Stimulated activated CD4-positive, alpha-beta T cell treated with anti-CD3 and anti-CD28 coated beads, TNF-alpha, amount 100 ng/mL, for 24 hours (primary cell): Measurements from ENCODE around the gene SMURF1.
A peak's percentile ranks its signal among the peaks of the same experiment; 100 is the strongest.

ENCODE experiments used
- DNase-seq, 3 experiments: peaks; one replicate each; pipeline ENCODE4 v3.0.0-alpha.2; 2020; ENCODE audit warnings: low read depth in 3 of 3

Gene SMURF1

DNA sequence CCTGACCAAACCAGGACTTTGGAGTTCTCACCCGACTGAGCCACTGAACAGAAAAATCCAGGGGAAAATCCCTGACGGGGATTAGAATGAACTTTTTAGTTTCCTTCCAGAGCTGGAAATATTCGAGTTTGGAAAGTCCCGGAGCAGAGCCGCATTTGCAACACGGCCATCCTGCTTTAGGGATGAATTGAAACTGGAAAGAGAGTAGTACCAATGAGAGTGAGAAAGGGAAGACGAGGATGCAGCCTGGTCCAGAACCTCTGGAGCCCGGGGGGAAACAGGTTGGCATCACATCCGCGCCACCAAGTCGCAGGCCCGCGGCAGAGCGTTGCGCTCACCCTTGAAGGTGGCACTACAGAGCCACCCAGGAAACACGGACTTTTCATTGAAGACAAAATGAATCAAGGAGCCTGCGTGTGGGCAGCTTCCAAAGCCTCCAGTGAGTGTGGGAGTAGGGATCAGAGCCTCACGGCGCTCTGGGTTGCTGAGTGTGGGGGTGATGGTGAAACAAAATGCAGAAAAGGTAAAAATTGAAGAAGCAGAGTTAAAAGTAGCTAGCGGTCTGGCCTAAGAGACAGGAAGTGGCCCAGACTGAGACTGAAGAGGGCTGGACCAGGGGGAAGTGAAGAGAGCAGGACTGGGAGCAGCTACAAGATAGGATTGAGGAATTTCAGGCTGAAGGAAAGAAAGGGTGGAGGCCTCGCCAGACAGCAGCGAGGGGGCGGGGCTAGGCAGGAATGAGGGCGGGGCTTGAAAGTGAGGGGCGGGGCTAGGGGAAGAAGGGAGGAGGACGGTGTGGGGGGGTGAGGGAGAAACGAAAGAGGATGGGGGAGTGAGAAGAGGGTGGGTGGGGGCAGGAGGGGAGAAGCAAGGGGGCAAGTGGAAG is 1.8 kb downstream of the SMURF1 start:
- DNase-seq, result peak; percentile 32 to 64 (median 38)

DNA sequence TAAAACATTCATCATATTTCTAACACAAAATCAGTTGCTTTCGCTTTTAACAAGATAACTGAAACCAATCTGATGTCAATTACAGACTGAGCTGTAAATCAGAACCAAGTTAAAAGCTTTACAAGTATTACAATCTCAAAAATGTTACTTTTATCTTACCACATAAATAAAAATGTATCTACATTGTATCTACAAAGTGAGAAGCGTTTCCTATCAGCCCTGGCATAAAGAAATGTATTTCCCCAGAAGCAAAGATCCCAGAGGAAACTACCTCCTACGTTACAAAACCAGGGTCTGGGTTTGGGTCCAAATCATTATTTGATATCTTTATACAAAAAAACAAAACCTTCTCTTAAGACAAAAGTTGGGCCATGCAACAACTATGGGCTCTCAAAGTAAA is 2.6 kb downstream of the SMURF1 start:
- DNase-seq, result no peak

DNA sequence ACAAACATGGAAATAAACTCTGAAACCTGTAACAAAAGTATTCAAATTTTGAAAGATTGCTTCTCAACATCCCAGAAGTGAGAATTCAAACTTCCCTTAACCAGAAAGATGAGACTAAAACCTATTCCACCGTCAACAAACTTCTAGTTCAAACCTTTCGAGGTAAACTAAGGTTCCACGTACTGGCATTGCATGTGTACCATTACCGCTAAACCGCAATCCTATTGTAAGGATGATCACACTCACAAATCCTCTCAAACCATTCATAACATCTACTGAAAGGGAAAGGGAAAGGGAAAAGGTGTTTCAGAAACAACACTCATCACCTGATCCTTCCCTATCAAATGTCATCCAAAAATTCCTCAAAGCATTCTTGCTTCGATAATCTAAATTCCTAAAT is 3.1 kb downstream of the SMURF1 start:
- no peak for DNase-seq

DNA sequence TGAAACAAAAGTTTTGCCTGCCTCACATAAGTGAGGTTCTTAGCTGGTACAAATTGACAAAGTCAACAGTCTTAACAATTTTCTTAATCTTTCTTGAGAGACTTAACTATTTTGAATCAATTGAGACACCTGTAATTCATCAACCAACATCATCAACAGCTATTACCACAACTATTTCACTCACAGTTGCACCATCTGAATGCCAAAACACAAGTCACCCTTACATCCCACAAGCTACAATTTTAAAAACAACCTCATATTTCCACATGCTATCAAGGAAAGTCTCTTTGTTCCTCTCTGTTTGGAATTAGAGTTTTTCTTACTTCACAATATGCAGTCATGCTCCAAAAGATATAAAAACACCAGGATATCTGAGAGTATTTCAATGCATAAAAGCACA is 4.9 kb downstream of the SMURF1 start:
- no peak for DNase-seq

DNA sequence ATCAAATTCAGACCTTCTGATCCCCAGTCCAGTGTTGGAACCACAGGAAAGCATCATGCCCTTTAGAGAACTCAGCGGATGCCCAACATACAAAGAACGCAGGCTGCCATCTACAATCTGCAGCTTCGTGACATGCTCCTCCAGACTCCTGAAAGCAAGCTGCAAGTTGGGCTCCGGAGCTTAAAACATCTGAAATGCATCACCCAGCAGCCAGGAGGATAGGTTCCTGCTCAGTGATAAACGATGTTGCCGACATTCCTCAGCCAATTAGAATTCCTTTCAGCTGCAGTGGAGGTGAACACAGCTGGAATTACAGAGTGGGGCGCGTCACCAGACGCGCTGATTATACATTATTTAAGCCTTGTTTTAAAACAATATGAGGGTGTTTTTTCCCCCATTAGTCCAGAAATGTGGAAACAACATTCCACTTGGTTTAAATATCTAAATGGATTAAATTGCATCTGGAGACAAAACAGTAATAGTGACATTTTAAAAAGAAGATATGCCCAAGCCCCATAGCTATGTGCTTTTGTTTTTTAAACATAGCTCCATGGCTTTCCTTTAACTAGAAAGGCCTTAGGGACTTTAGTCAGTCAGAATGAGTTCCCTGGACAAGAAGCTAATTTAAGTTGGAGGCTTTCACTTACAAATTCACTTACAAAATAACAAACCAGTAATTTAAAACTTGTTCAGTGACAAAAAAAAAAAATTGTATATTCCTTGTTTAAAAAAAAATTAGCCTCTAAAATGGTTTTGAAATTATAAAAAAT is 6.3 kb downstream of the SMURF1 start:
- DNase-seq, result no peak

DNA sequence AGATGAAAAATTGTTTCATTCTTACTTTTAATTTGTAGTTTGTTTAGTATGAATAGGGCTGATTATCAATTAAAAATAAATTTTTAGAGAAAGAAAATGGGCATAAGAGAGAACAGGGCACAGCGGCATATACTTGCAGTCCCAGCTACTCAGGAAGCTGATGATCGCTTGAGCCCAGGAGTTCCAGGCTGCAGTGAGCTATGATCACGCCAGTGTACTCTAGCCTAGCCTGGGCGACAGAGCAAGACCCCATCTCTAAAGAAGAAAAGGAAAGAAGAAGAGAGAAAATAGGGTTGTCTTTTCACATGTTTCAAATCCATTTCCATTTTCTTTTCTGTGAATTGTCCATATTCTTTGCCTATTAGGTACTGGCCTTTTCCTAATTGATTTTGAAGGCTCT is 8.0 kb downstream of the SMURF1 start:
- no peak for DNase-seq

DNA sequence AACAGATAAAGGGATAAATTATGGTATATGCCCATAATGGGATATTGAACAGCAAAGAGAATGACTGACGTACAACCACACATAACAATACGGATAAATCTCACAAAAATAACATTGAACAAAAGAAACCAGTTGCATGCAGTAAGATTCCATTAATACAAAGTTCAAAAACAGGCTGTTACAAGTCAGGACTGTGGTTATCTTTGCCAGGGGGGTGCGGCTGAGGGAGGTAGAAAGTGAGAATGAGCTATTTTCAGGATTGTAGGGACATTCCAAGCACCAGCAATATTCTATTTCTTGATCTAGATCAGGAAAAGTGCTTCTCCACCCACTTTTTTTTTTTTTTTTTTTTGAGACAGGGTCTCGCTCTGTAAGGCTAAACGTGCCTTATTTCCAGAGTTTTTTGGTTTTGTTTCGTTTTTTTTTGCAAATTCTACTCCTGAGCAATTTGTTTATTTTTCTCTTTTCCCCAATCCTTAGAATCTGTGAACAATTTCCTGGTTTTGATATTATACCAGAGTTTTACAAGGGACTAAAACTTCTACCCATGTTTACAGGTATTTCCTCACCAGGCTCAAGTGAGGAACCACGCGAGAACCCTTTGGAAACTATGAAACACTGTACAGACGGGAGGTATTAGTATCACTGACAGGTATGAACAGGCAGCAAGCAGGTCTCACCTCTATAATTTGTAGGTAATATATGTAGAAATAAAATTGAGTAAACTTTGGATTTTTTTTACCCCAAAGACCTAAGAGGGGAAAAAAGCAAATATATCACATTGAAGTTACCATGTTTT is 9.9 kb downstream of the SMURF1 start:
- no peak for DNase-seq

DNA sequence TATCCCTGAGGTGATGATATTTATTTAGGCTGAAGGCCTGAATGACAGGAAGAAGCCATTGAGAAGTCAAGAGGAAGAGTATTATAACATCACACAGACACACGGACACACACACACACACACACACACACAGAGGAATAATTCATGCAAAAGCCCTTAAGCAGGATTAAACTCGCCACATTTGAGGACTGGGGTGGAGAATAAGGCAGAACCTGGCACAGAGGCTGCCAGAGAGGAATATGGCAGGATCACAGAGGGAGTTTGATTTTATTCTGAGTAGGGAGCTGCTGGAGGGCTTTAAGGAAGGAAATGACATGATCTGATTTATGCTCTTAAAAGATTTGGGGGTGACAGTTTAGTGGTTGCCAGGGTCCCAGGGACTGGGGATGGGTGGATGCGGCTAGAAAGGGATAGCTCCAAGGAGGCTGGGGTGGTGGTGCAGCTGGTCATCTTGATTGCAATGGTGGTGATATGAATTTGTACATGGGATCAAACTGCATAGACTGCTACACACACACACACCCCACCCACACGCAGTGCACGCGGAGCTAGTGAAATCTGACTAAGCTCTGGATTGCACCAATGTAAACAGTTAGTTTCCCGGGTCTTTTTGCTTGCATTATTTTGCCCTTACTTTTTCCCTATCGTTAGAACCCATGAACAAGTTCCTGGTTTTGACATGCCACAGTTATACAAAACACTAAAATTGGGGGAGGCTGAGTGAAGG is 11.2 kb downstream of the SMURF1 start:
- DNase-seq, result no peak

DNA sequence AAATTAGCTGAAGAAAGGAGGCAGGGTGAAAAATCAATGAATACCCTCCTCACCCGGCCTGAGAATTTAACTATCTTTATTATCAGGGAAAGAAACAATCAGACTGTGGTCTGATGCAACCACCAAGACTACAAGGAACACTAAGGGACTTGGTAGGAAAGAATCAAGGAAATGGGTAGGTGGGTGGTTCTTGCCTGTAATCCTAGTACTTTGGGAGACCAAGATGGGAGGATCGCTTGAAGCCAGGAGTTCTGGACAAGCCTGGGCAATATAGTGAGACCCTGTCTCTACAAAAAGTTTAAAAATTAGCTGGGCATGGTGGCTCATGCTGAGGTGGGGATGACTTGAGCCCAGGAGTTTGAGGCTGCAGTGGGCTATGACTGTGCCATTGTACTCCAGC is 12.6 kb downstream of the SMURF1 start:
- DNase-seq, result no peak

DNA sequence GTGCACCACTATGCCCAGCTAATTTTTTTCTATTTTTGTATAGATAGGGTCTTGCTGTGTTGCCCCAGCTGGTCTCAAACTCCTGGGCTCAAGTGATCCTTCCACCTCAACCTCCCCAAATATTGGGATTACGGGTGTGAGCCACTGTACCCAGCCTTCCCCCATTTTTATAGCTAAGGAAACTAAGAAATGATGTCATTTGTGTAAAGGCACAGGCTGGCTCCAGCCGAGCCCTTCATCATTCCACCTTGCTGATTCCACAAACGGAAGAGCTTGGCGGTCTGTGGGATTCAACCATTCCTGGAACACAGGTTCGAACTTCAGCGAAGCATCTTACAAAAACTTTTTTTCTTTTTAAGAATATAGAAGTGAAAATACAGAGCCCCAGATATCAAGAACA is 14.4 kb downstream of the SMURF1 start:
- DNase-seq, result no peak

DNA sequence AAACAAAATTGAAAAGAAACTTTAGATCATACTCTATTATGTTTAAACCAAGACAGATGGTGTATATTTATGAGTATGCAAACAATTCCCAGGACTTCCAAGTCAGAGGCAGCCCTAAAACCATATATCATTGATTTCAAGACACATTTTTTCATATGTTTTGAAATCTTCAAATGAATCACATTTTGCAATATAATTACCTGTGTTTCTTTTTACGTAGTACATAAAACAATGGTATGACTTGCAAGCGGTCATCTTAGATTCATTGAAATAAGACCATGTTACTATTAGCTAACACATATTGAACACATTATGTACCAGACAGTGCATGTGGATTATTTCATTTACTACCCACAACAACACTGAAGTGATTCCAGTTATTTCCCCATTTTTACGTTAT is 14.9 kb downstream of the SMURF1 start:
- no peak for DNase-seq

DNA sequence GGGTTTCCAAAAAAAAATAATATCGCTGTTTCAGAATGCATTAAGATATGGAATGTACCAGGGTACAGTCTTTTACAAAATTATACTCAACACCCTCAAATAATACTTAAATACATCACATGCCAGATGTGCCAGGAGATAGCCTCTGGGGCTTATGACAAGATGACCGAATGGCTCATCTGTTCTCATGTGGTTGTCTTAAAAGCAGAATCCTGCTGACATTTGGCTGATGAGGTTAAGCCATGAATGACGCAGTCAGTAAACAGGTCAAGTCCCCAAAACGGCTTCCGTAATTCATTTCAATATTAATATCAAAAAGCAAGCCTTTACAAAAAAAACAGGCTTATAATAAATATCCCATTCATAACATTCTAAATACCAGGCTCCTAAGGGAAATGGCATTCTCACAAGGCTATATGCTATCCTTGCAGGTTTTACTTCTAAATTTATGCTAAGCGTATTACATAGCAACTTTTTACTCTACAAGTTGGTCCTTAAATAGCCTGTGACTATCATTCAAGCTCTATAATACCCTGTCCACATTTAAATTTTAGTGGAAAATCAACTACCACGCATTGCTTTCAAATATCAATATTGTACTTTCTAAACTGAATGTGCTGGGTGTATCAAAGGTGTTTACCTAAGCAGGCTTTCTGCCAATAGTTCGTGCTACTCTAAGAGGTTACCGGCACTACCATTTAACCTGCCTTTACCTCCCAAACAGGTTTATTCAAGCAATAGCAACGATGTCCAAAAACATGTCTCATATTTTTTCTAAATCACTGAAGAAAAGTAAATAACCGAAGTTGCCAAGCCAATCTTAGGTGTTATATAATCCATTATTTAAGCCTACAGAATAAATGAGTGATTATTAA is 15.6 kb downstream of the SMURF1 start:
- DNase-seq, result no peak

DNA sequence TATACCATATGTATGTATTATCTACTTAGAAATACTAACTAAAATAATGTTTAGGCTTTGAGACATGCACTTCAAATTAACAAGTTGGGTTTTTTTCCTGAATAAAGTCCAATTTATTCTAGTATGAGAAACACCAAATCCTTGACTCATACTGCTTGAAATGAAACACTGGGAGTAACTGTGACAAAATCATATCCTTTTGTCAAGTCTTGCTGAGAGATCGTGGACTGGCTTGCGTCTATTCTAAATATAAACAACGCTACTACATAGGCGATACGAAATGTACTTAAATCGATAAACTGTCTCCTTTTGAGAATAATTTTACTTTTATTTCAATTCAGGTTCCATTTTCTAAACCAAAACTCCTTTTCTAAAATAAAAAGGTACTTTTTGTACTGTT is 16.3 kb downstream of the SMURF1 start:
- no peak for DNase-seq

DNA sequence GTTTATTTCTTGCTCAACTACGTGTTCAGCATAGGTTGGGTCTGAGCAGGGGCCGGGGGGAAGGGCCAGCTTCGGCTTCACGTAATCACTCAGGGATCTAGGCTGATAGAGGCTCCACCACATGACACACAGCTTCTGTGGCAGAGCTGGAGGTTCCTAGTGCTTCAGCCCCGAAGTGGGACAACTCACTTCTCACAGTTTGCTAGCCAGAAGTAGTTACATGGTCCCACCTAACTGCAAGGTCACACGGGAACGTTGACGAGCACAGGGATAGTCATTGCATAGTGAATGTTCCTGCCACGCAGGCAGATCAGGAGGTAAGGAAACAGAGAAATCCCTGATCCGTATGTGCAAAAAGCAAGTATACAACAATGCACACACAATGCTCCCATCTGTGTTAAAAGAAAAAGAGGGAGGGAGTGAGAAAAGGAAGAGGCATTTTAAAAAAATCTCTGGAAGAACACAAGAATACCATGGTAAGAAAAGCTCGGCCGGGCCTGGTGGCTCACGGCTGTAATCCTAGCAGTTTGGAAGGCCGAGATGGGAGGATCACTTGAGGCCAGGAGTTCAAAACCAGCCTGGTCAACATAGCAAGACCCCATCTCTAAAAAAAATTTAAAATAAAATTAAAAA is 16.9 kb downstream of the SMURF1 start:
- DNase-seq, result no peak

DNA sequence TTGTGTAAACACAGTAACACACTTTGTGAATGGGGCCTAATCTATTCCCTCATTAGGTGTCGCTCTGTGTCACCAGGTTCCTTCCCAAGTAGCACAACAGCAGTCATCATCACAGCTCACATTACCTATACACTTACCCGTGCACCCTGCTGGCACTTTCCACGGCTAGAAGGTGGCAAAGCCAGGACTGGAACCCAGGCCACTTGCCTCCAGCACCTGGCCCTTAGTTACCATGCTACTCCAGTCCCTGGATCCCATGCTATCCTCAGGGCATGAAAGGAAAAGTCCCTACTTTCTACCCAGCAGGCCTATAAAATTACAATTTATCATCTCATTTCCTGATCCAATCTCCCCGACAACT is 18.4 kb downstream of the SMURF1 start:
- no peak for DNase-seq

DNA sequence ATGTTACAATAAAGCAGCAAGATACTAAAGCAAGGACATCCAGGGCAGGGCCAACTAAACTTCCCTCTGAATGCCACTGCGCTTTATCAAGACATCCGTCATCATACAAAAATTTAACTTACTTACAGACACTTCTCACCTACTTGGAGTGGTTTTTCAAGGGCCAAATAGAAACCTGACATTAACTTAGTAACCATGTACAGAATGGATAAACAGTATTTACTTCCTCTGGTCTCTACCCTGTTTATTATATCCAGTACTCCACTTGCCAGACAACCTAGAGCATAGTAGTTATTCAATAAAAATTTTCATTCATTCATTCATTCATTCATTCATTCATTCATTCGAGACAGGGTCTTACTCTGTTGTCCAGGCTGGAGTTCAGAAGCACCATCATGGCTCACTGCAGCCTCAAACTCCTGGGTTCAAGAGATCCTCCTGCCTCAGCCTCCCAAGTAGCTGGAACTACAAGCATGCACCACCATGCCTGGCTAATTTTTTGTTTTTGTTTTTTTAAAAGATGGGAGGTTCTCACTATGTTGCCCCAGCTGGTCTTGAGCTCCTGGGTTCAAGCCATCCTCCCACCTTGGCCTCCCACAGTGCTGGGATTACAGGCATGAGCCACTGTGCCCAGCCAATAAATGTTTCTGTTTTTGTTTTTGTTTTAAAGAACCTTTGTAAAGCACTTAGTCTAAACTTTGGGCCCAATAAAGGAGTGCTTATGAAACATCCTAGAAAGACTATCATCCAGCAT is 19.0 kb downstream of the SMURF1 start:
- no peak for DNase-seq

DNA sequence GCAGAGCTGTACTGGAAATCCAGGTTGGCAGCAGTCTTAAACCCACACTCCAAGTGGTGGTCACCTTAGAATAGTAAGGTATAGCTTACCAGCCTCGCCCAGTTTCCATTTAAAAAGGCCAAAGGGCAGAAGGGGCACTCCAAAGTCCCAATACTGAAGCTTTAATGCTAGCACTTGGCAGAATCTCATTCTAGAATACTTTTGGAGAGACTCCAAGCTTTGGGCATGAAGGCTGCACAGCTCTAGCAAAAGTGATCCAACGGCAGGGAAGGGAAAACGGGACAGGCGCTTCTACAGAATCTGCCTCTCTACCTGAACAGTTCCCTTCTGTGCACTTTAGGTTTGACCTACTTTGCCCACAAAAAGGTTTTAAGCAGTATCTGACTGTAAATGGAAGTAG is 19.7 kb downstream of the SMURF1 start:
- DNase-seq, result no peak

DNA sequence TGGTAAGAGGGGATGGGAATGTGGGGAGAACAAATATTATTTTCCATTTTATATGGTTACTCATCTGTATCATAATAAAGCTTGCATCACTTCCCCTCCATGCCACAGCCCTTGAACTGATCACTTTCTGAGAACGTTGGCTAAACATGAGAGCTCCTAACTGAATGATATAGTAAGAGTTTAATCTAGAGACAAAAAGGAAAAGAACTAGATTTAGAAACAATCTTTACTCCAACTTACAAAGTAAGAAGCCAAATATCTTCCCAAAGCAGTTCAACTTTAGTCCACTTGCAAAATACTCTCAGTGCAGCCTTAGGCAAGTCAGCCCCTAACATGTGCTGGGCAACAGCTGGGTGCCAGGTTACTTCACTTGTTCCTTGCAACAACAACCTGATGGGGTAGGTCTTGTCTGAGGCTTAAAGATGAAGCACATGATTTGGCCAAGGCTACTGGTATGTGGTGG is 20.3 kb downstream of the SMURF1 start:
- no peak for DNase-seq

DNA sequence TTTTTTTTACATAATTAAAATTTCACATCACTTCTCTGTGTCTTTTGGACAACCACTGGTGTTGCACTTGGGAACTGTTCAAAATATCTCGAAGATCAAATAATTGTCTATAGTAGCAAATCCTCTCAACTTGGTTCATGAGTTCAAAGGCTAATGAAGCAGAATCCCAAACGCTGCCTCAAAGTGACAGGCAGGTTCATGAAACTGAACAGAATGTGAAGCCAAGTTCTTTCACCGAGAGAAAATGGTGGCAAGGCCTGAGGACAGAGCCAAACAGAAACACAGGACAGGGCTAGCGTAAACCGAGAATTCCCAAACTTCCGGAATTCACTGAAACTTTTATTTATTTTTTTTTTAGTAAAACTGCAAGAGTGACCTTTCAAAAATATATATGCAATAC is 21.1 kb downstream of the SMURF1 start:
- DNase-seq, result no peak
